GM12873 (cell line): ENCODE measurements around the gene CARD9.

ENCODE experiments used
- CTCF ChIP-seq: IDR thresholded peaks from 2 replicates; pipeline ENCODE4 v1.5.1; 2012; ENCODE audit warnings: low read depth, mild to moderate bottlenecking, moderate library complexity, low read length, control low read depth; ENCODE audit not compliant: insufficient read depth; ENCODE audit errors: missing control alignments

The CARD9 gene

GRCh38 chr9:136377341-136378169 lies 4.1 kb upstream of the CARD9 start:
- TF ChIP-seq CTCF: no peak

- no peak for TF ChIP-seq CTCF
Measured at GRCh38 chr9:136376457-136376856, 3.0 kb upstream of the CARD9 start.

- no peak for TF ChIP-seq CTCF
Measured at GRCh38 chr9:136375096-136375495, 1.6 kb upstream of the CARD9 start.

- TF ChIP-seq CTCF: no peak
Measured at GRCh38 chr9:136374183-136374575, 710 bp upstream of the CARD9 start.

GRCh38 chr9:136372561-136373299 lies 739 bp downstream of the CARD9 start:
- TF ChIP-seq CTCF: no peak

GRCh38 chr9:136372006-136372405 lies 1.5 kb downstream of the CARD9 start:
- TF ChIP-seq CTCF: no peak

GRCh38 chr9:136371533-136371880 lies 2.0 kb downstream of the CARD9 start:
- no peak for TF ChIP-seq CTCF
